Left ventricle myocardium inferior (tissue), 1 donor: ENCODE results near the gene SLC25A46. TPM values are rescaled to one million over a fixed set of nuclear protein-coding genes. Genes with fewer than 3 reads are reported as not detected.
A peak's percentile ranks its signal among the peaks of the same experiment; 100 is the strongest.
"Not testable (repeated sequence)": the region's sequence is repeated elsewhere in the genome, so short reads cannot be mapped to it uniquely, and the experiment has no call there.

Experiments
- DNase-seq: peaks from one replicate; pipeline ENCODE4 v3.0.0-alpha.2; 2020
- H3K27ac ChIP-seq: fragments of 200-600 bp; replicated peaks from 2 replicates; pipeline ENCODE4 v1.8.0; 2021
- H3K27me3 ChIP-seq: fragments of 200-600 bp; 2 replicates; pipeline ENCODE4 v1.8.0; 2021; ENCODE audit warnings: low read depth
- H3K36me3 ChIP-seq: fragments of 200-600 bp; 2 replicates; pipeline ENCODE4 v1.8.0; 2021
- H3K4me1 ChIP-seq: fragments of 200-600 bp; 2 replicates; pipeline ENCODE4 v1.8.0; 2021
- H3K4me3 ChIP-seq: fragments of 200-600 bp; 2 replicates; pipeline ENCODE4 v1.8.0; 2021; ENCODE audit warnings: mild to moderate bottlenecking, moderate library complexity
- H3K9me3 ChIP-seq: fragments of 200-600 bp; replicated peaks from 2 replicates; pipeline ENCODE4 v1.8.0; 2021
- CTCF ChIP-seq: fragments of 200-600 bp; IDR thresholded peaks from 2 replicates; pipeline ENCODE4 v1.8.0; 2021; ENCODE audit warnings: antibody characterized with exemption, mild to moderate bottlenecking, borderline replicate concordance
- intact Hi-C: fragments of 100-400 bp; cut with micrococcal nuclease; formaldehyde crosslinking; loops from one replicate; pipeline ENCODE4 v1.11.0; 2022
- long read RNA-seq: library from polyadenylated mRNA; unstranded; transcript quantifications from one replicate; pipeline ENCODE4 v2.0.0, GENCODE V29; 2021
- total RNA-seq: library from RNA; stranded (reverse); fragmentation: NEBNext Ultra II Directional; extraction: Animal tissue kit (Norgen Biotek cat#: 25700); gene quantifications from one replicate; pipeline ENCODE4 v1.2.1, GENCODE V29; 2021
- donor health status: DM: no; HTN: yes; CAD: no; lungs with severe emphysema.

SLC25A46 gene
- 67.9 TPM for total RNA-seq
- long read RNA-seq, transcript SLC25A46-201 (8 exons, 2,385 nt) = major isoform, 42 of 52 reads
- long read RNA-seq, partial matches to known transcripts = 0 of 52 reads
- long read RNA-seq, other reads (novel, unspliced or antisense) = 10 of 52 reads

- H3K4me1 ChIP-seq = peaks cover 38% of the 10 kb centered on the region
- intact Hi-C loops = no loop called here
- peak; percentile 84 for DNase-seq
- no peaks in the 10 kb centered on the region for H3K36me3 ChIP-seq
- peak within 1 kb of the TSS; percentile 95 for H3K27ac ChIP-seq
- H3K4me3 ChIP-seq = peak within 1 kb of the TSS; percentile 96
- H3K27me3 ChIP-seq = no peaks in the 10 kb centered on the region
- H3K9me3 ChIP-seq = no peaks in the 10 kb centered on the region
- TF ChIP-seq CTCF = no peak
These were observed at the start of gene SLC25A46 for GRCh38 chr5:110738812-110739651. SLC25A46 (plus strand) TSS chr5:110739007; CDS start chr5:110739120, 113 bp downstream.

GRCh38 chr5:110690587-110690986, 48.2 kb upstream of the SLC25A46 start:
- H3K4me3 ChIP-seq, DNase-seq, intact Hi-C loops, H3K27ac ChIP-seq, H3K9me3 ChIP-seq, H3K4me1 ChIP-seq, H3K27me3 ChIP-seq, H3K36me3 ChIP-seq: not testable (repeated sequence)

GRCh38 chr5:110692669-110693068, 46.1 kb upstream of the SLC25A46 start:
- DNase-seq, H3K36me3 ChIP-seq, H3K9me3 ChIP-seq, H3K27ac ChIP-seq, H3K4me3 ChIP-seq, H3K27me3 ChIP-seq, intact Hi-C loops, H3K4me1 ChIP-seq: not testable (repeated sequence)

GRCh38 chr5:110702300-110702699, 36.5 kb upstream of the SLC25A46 start:
- Histone ChIP-seq H3K36me3 (no peaks in the 10 kb centered on the region), H3K9me3 (no peaks in the 10 kb centered on the region), H3K4me1 (no peaks in the 10 kb centered on the region), H3K27me3 (no peaks in the 10 kb centered on the region), H3K4me3 (no peak overlapping the region), H3K27ac (no peak overlapping the region)
- intact Hi-C loops = no loop called here
- no peak for DNase-seq
- TF ChIP-seq CTCF = no peak

- no peaks in the 10 kb centered on the region for H3K9me3 ChIP-seq
These were observed 36.1 kb upstream of the SLC25A46 start for GRCh38 chr5:110702704-110703103.

GRCh38 chr5:110703481-110703880, 35.3 kb upstream of the SLC25A46 start:
- Histone ChIP-seq H3K36me3 (no peaks in the 10 kb centered on the region), H3K27ac (no peak overlapping the region), H3K4me1 (no peaks in the 10 kb centered on the region), H3K27me3 (no peaks in the 10 kb centered on the region), H3K9me3 (no peaks in the 10 kb centered on the region), H3K4me3 (no peak overlapping the region)
- no peak for DNase-seq
- intact Hi-C loops = no loop called here
- no peak for TF ChIP-seq CTCF

More at GRCh38 chr5:110702704-110703103, 36.1 kb upstream of the SLC25A46 start:
- H3K27ac ChIP-seq = no peak overlapping the region
- H3K4me3 ChIP-seq = no peak overlapping the region
- TF ChIP-seq CTCF = no peak
- no peaks in the 10 kb centered on the region for H3K4me1 ChIP-seq
- intact Hi-C loops = no loop called here
- no peak for DNase-seq
- H3K27me3 ChIP-seq = no peaks in the 10 kb centered on the region
- H3K36me3 ChIP-seq = no peaks in the 10 kb centered on the region
